Stomach (tissue), 9 donors: ENCODE results near the gene PSD4. TPM values are rescaled to one million over a fixed set of nuclear protein-coding genes. Genes with fewer than 3 reads are reported as not detected.

Experiments
- DNase-seq, 2 donors: peaks; one replicate each; pipeline versions ENCODE4 v3.0.0 to v3.0.0-alpha.2; 2013 to 2019
- H3K27ac ChIP-seq, 5 donors: fragments of 200-600 bp in 4 of 5; sonication (generic) in 4 of 5; one replicate each; pipeline ENCODE4 v1.5.1; 2013 to 2019; ENCODE audit warnings: mild to moderate bottlenecking in 1 of 5, moderate library complexity in 1 of 5
- H3K27me3 ChIP-seq, 3 donors: fragments of 200-600 bp; sonication (generic); one replicate each; pipeline ENCODE4 v1.5.1; 2017 to 2019; ENCODE audit warnings: mixed run types in 1 of 3
- H3K36me3 ChIP-seq, 4 donors: fragments of 200-600 bp; sonication (generic); 1 replicate in 3 of 4; 2 replicates in 1 of 4; pipeline ENCODE4 v1.5.1; 2016 to 2019
- H3K4me1 ChIP-seq, 4 donors: fragments of 200-600 bp; sonication (generic); one replicate each; pipeline ENCODE4 v1.5.1; 2016 to 2019
- H3K4me3 ChIP-seq, 4 donors: fragments of 200-600 bp; sonication (generic) in 3 of 4; one replicate each; pipeline ENCODE4 v1.5.1; 2016 to 2019; ENCODE audit warnings: mild to moderate bottlenecking in 1 of 4
- H3K9me3 ChIP-seq, 4 donors: fragments of 200-600 bp; sonication (generic); one replicate each; pipeline ENCODE4 v1.5.1; 2016 to 2019
- CTCF ChIP-seq, 7 experiments: fragments of 450-650 bp in 4 of 7; fragments of 200-600 bp in 3 of 7; sonication (generic) in 3 of 7; IDR thresholded peaks; one replicate each; pipeline ENCODE4 v1.5.1; 2016 to 2019; ENCODE audit warnings: antibody characterized with exemption in 7 of 7, control low read depth in 2 of 7, mild to moderate bottlenecking in 1 of 7
- EP300 ChIP-seq: sonication (generic); formaldehyde crosslinking; IDR thresholded peaks from one replicate; pipeline ENCODE4 v1.6.1; 2017; ENCODE audit warnings: antibody characterized with exemption
- POLR2A ChIP-seq, 4 donors: fragments of 450-650 bp; IDR thresholded peaks; one replicate each; pipeline ENCODE4 v1.6.1; 2016; ENCODE audit warnings: antibody characterized with exemption in 4 of 4, control low read depth in 2 of 4, mild to moderate bottlenecking in 1 of 4, moderate library complexity in 1 of 4
- POLR2AphosphoS5 ChIP-seq, 3 donors: sonication (generic); formaldehyde crosslinking; IDR thresholded peaks; one replicate each; pipeline ENCODE4 v1.6.1; 2016; ENCODE audit warnings: antibody characterized with exemption in 3 of 3
- WGBS, 5 donors: extraction: QIAGEN DNeasy Blood & Tissue Kit in 3 of 5; methylation state at CpG; one replicate each; pipeline versions ENCODE4 v1.1.5 to v1.1.7; 2013 to 2018; 5-methylcytosine and 5-hydroxymethylcytosine counted together
- intact Hi-C: fragments of 100-400 bp; cut with DNase I; formaldehyde crosslinking; loops from one replicate; pipeline ENCODE4 v1.15.1; 2023; ENCODE audit warnings: low total_unique reads
- polyA plus RNA-seq, 3 donors: library from polyadenylated mRNA; stranded (reverse); fragments of 200-250 nt; gene quantifications; one replicate each; pipeline ENCODE4 v1.2.3, GENCODE V29; 2013
- total RNA-seq, 5 donors: library from RNA; depleted of rRNA; stranded (reverse); fragments of >200 nt; gene quantifications; one replicate each; pipeline versions ENCODE4 v1.1.0 to v1.2.3, GENCODE V29; 2014 to 2016
- donor health status: healthy with polysubstance abuse.
- donor health status: Bipolar disorder and iron deficiency.
- donor health status: healthy.

PSD4 gene
- total and polyA plus RNA-seq, 8 donors: 19.9 to 146 (median 36.4) TPM

GRCh38 chr2:113179446-113180045, 5.8 kb downstream of the PSD4 start:
- peaks cover 0 to 18% (median 13%) of the 10 kb centered on the region in 4 donors for H3K36me3 ChIP-seq
- DNase-seq: no peak
- 65 to 87% (median 73%) methylated on average over 8 of the region's 8 CpGs for WGBS, 5 donors
- peaks cover 12 to 61% (median 36%) of the 10 kb centered on the region in 4 donors for H3K4me1 ChIP-seq
- no peaks in the 10 kb centered on the region for H3K9me3 ChIP-seq
- no peak for TF ChIP-seq CTCF (IDR thresholded peaks at IDR 0.05)
- TF ChIP-seq POLR2A (IDR thresholded peaks at IDR 0.05): no peak
- TF ChIP-seq POLR2AphosphoS5 (IDR thresholded peaks at IDR 0.05): no peak
- no peak for TF ChIP-seq EP300
- intact Hi-C loops: no loop called here
- H3K27ac ChIP-seq: peak overlapping the region in 1 of 5 donors; percentile 73
- no peak overlapping the region for H3K4me3 ChIP-seq
- no peaks in the 10 kb centered on the region for H3K27me3 ChIP-seq

GRCh38 chr2:113180131-113180946, 6.6 kb downstream of the PSD4 start:
- 81 to 85% (median 83%) methylated on average over 13 to 17 of the region's 17 CpGs for WGBS, 5 donors
- peak in 1 of 2 donors; percentile 24 for DNase-seq
- H3K27ac ChIP-seq: peak overlapping the region; percentile 20 to 73 (median 59)

GRCh38 chr2:113181258-113182051, 7.7 kb downstream of the PSD4 start:
- Histone ChIP-seq H3K4me3 (no peak overlapping the region), H3K27me3 (no peaks in the 10 kb centered on the region), H3K27ac (peak overlapping the region; percentile 1 to 73 (median 59)), H3K9me3 (no peaks in the 10 kb centered on the region), H3K4me1 (peaks cover 17 to 70% (median 49%) of the 10 kb centered on the region in 4 donors), H3K36me3 (peaks cover 3 to 19% (median 14%) of the 10 kb centered on the region in 4 donors)
- TF ChIP-seq CTCF (IDR thresholded peaks at IDR 0.05): no peak
- intact Hi-C loops: no loop called here
- WGBS, 5 donors: 22 to 51% (median 29%) methylated on average over 7 to 8 of the region's 8 CpGs
- peak; percentile 33 to 59 for DNase-seq

More at GRCh38 chr2:113180131-113180946, 6.6 kb downstream of the PSD4 start:
- H3K4me3 ChIP-seq: no peak overlapping the region
- no peak for TF ChIP-seq POLR2A (IDR thresholded peaks at IDR 0.05)
- TF ChIP-seq POLR2AphosphoS5 (IDR thresholded peaks at IDR 0.05): no peak
- no peak for TF ChIP-seq EP300
- H3K27me3 ChIP-seq: no peaks in the 10 kb centered on the region
- H3K9me3 ChIP-seq: no peaks in the 10 kb centered on the region
- H3K36me3 ChIP-seq: peaks cover under 1 to 18% (median 13%) of the 10 kb centered on the region in 4 donors
- intact Hi-C loops: no loop called here
- peaks cover 12 to 69% (median 42%) of the 10 kb centered on the region in 4 donors for H3K4me1 ChIP-seq

GRCh38 chr2:113182471-113183260, 8.9 kb downstream of the PSD4 start:
- peaks cover 17 to 70% (median 49%) of the 10 kb centered on the region in 4 donors for H3K4me1 ChIP-seq
- TF ChIP-seq CTCF (IDR thresholded peaks at IDR 0.05) (no peak), EP300 (no peak), POLR2AphosphoS5 (IDR thresholded peaks at IDR 0.05) (no peak), POLR2A (IDR thresholded peaks at IDR 0.05) (no peak)
- peak overlapping the region in 1 of 5 donors; percentile 65 for H3K27ac ChIP-seq
- H3K27me3 ChIP-seq: no peaks in the 10 kb centered on the region
- H3K36me3 ChIP-seq: peaks cover 3 to 22% (median 14%) of the 10 kb centered on the region in 4 donors
- intact Hi-C loops: no loop called here
- H3K9me3 ChIP-seq: no peaks in the 10 kb centered on the region
- 85 to 96% (median 90%) methylated on average over 4 to 15 of the region's 15 CpGs for WGBS, 5 donors
- H3K4me3 ChIP-seq: no peak overlapping the region
- DNase-seq: no peak
